GM12878 (cell line): ENCODE measurements around the gene RMND5A. TPM values are rescaled to one million over a fixed set of nuclear protein-coding genes. Genes with fewer than 3 reads are reported as not detected.

ENCODE experiments used
- ATAC-seq: fragments of 200-7000 bp; cut with Tn5 transposase; 3 replicates; pipeline ENCODE4 v1.9.1; 2020; ENCODE audit warnings: mild to moderate bottlenecking, moderate library complexity
- BruUV-seq: library from RNA; stranded (reverse); fragments of 400-500 nt; replicated peaks from 2 replicates; lab custom pipeline; 2021; lab: Mats Ljungman, UMichigan
- CTCF ChIA-PET: fragments of 300-600 bp; sonication (Branson Sonifier 250); formaldehyde crosslinking; extraction: SDS; loops from one replicate; lab custom pipeline; 2021; ENCODE audit warnings: inconsistent platforms; lab: Yijun Ruan, JAX
- POLR2A ChIA-PET: fragments of 350-600 bp; formaldehyde crosslinking; extraction: SDS; loops from one replicate; lab custom pipeline; 2021; ENCODE audit warnings: inconsistent platforms; lab: Charles Lee
- RAD21 ChIA-PET: fragments of 300-600 bp; sonication (Branson Sonifier 250); formaldehyde crosslinking; loops from one replicate; lab custom pipeline; 2023; ENCODE audit warnings: antibody characterized with exemption; ENCODE audit not compliant: unreplicated experiment; lab: Charles Lee
- SMC1A ChIA-PET: fragments of 300-600 bp; sonication (Branson Sonifier 250); formaldehyde crosslinking; loops from one replicate; lab custom pipeline; 2023; ENCODE audit not compliant: unreplicated experiment, uncharacterized antibody; lab: Charles Lee
- DNase-seq: peaks from one replicate; pipeline ENCODE4 v3.0.0-alpha.2; 2011; ENCODE audit warnings: low read depth, low spot score
- FAIRE-seq: peaks from 3 replicates; lab custom pipeline; 2011; peaks lifted over from hg19 to GRCh38; lab: Jason Lieb, UNC
- H2AFZ ChIP-seq: 2 replicates; pipeline ENCODE4 v1.6.0; 2011; ENCODE audit warnings: low read depth, low read length, control low read depth; ENCODE audit not compliant: control insufficient read depth
- H3K27ac ChIP-seq: 2 replicates; pipeline ENCODE4 v1.5.1; 2011; ENCODE audit warnings: control low read depth; ENCODE audit not compliant: control insufficient read depth, insufficient read depth
- H3K27me3 ChIP-seq, 2 experiments: replicated peaks in 1 of 2; 2 replicates each; pipeline versions ENCODE4 v1.6.0 to v1.6.1; 2011; ENCODE audit warnings: low read length in 1 of 2; ENCODE audit not compliant: control insufficient read depth in 2 of 2, insufficient read depth in 2 of 2
- H3K36me3 ChIP-seq, 2 experiments: 2 replicates each; pipeline ENCODE4 v1.5.1; 2011; ENCODE audit warnings: low read length in 1 of 2; ENCODE audit not compliant: control insufficient read depth in 2 of 2, insufficient read depth in 2 of 2
- H3K4me1 ChIP-seq: 2 replicates; pipeline ENCODE4 v1.6.1; 2011; ENCODE audit warnings: mild to moderate bottlenecking, low read length, moderate library complexity, mixed read lengths; ENCODE audit not compliant: control insufficient read depth, insufficient read depth
- H3K4me2 ChIP-seq: 2 replicates; pipeline ENCODE4 v1.6.0; 2011; ENCODE audit warnings: control low read depth; ENCODE audit not compliant: control insufficient read depth, insufficient read depth
- H3K4me3 ChIP-seq: fragments of 200-600 bp; sonication (generic); 2 replicates; pipeline ENCODE4 v1.5.1; 2016
- H3K79me2 ChIP-seq: 2 replicates; pipeline ENCODE4 v1.6.0; 2011; ENCODE audit warnings: low read length; ENCODE audit not compliant: control insufficient read depth, insufficient read depth
- H3K9ac ChIP-seq: 2 replicates; pipeline ENCODE4 v1.8.0; 2011; ENCODE audit warnings: low read length, control low read depth, mixed read lengths; ENCODE audit not compliant: control insufficient read depth, insufficient read depth
- H3K9me3 ChIP-seq: replicated peaks from 3 replicates; pipeline ENCODE4 v1.5.1; 2011; ENCODE audit warnings: mild to moderate bottlenecking, low read length; ENCODE audit not compliant: control insufficient read depth, insufficient read depth
- H4K20me1 ChIP-seq: 2 replicates; pipeline ENCODE4 v1.6.0; 2011; ENCODE audit not compliant: control insufficient read depth, insufficient read depth
- CTCF ChIP-seq, 3 experiments: IDR thresholded peaks in 2 of 3; conservative IDR thresholded peaks in 1 of 3; 2 replicates each; pipeline ENCODE4 v1.5.1; 2011; ENCODE audit warnings: low read depth in 3 of 3, low read length in 3 of 3, mild to moderate bottlenecking in 3 of 3, control low read depth in 2 of 3, moderate library complexity in 2 of 3, inconsistent platforms in 1 of 3, mixed read lengths in 1 of 3; ENCODE audit not compliant: control insufficient read depth in 2 of 3, insufficient read depth in 1 of 3; ENCODE audit errors: extremely low read depth in 1 of 3
- E2F8 ChIP-seq: fragments of 450-650 bp; IDR thresholded peaks from 2 replicates; pipeline ENCODE4 v1.6.1; 2018; ENCODE audit warnings: mild to moderate bottlenecking, low read depth, moderate library complexity; ENCODE audit not compliant: partially characterized antibody
- EED ChIP-seq: sonication (generic); IDR thresholded peaks from 2 replicates; pipeline ENCODE4 v1.6.1; 2016; ENCODE audit warnings: antibody characterized with exemption, low read depth
- ESRRA ChIP-seq: IDR thresholded peaks from 2 replicates; pipeline ENCODE4 v1.6.1; 2012; ENCODE audit warnings: mild to moderate bottlenecking, low read length, improper control_type of control experiment
- FOXK2 ChIP-seq: fragments of 450-650 bp; IDR thresholded peaks from 2 replicates; pipeline ENCODE4 v1.6.1; 2017; ENCODE audit warnings: mild to moderate bottlenecking, moderate library complexity
- MXI1 ChIP-seq: fragments of 150-350 bp; IDR thresholded peaks from 2 replicates; pipeline ENCODE4 v1.6.1; 2011; ENCODE audit warnings: low read depth, mild to moderate bottlenecking, inconsistent platforms, low read length, improper control_type of control experiment
- PML ChIP-seq: IDR thresholded peaks from 2 replicates; pipeline ENCODE4 v1.6.1; 2012; ENCODE audit warnings: low read length, inconsistent platforms
- RUNX3 ChIP-seq: IDR thresholded peaks from 2 replicates; pipeline ENCODE4 v1.6.1; 2012; ENCODE audit warnings: low read length, inconsistent platforms
- SMARCA5 ChIP-seq: fragments of 450-650 bp; IDR thresholded peaks from 2 replicates; pipeline ENCODE4 v1.6.1; 2017; ENCODE audit warnings: mild to moderate bottlenecking
- SRF ChIP-seq, 2 experiments: IDR thresholded peaks; 2 replicates each; pipeline ENCODE4 v1.6.1; 2011; ENCODE audit warnings: low read depth in 2 of 2, low read length in 2 of 2, mild to moderate bottlenecking in 1 of 2, moderate library complexity in 1 of 2
- WGBS: methylation state at CpG from one replicate; pipeline ENCODE4 v1.1.6; 2016; ENCODE audit warnings: low lambda C conversion rate; ENCODE audit not compliant: insufficient replicate concordance, insufficient coverage; ENCODE audit errors: missing lambda C conversion rate; 5-methylcytosine and 5-hydroxymethylcytosine counted together
- in situ Hi-C: fragments of 300-500 bp; cut with MboI; formaldehyde crosslinking; loops from 9 replicates; pipeline ENCODE4 v1.14.3; 2018; ENCODE audit warnings: mixed read lengths
- intact Hi-C: fragments of 100-400 bp; cut with micrococcal nuclease; formaldehyde crosslinking; loops from one replicate; pipeline ENCODE4 v1.14.2; 2022; ENCODE audit not compliant: unreplicated experiment
- polyA plus RNA-seq, 11 experiments: library from polyadenylated mRNA; depleted of rRNA in 4 of 11; unstranded in 6 of 11; stranded (reverse) in 5 of 11; fragments of >200 nt; fragmentation: Nextera tagmentation in 4 of 11; fragmentation: Illumina TruSeq in 1 of 11; extraction: Ambion mirVana in 4 of 11; extraction: Trizol in 1 of 11; gene quantifications; 1 replicate in 1 of 11; 2 replicates in 10 of 11; pipeline versions ENCODE4 v1.2.1 to v1.2.3, GENCODE V29; 2011 to 2016; ENCODE audit warnings: inconsistent platforms in 2 of 11, missing spikeins in 2 of 11, low read depth in 1 of 11
- total RNA-seq, 4 experiments: library from RNA; depleted of rRNA in 3 of 4; stranded (reverse); fragments of >200 nt in 3 of 4; fragmentation: Illumina TruSeq in 1 of 4; extraction: Trizol in 1 of 4; gene quantifications; 2 replicates each; pipeline versions ENCODE4 v1.2.1 to v1.2.3, GENCODE V29; 2013 to 2021
- TF ChIP-seq, protein P1 (sequence below): fragments of 450-650 bp; IDR thresholded peaks from 2 replicates; pipeline ENCODE4 v1.6.1; 2017; ENCODE audit warnings: antibody characterized with exemption, mild to moderate bottlenecking, moderate library complexity

Gene RMND5A
- total and polyA plus RNA-seq, 10 of the 15 experiments (the other 5 are each of a cell fraction or from before 2014, with no cell fraction given), result 8.3 to 33.6 (median 23.2) TPM

DNA sequence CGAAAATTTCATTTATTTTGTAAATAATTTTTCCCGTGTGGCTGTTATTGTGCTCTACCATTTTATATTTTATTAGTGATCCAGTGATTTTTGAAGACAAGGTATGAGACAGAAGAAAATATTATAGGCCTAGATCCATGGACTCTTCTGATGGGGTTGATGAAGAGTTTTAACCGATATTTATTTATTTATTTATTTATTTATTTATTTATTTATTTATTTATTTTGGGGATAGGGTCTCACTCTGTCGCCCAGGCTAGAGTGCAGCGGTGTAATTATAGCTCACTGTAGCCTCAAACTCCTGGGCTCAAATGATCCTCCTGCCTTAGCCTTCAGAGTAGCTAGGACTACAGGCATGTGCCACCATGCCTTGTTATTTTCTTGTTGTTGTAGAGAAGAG, 33.6 kb upstream of the RMND5A start:
- TF ChIP-seq MXI1 (no peak), EED (no peak), RUNX3 (no peak), ESRRA (no peak), SMARCA5 (no peak), E2F8 (no peak), PML (no peak), SRF (IDR thresholded peaks at IDR 0.05; ENCODE audit: low read depth in 2 of 2, low read length in 2 of 2) (no peak), FOXK2 (no peak), CTCF (IDR thresholded peaks at IDR 0.05 in 2 of 3, conservative IDR thresholded peaks at IDR 0.05 in 1 of 3; ENCODE audit: control insufficient read depth in 2 of 3, extremely low read depth in 1 of 3, insufficient read depth in 1 of 3, low read depth in 3 of 3, low read length in 3 of 3) (no peak)
- TF ChIP-seq, protein P1, sequence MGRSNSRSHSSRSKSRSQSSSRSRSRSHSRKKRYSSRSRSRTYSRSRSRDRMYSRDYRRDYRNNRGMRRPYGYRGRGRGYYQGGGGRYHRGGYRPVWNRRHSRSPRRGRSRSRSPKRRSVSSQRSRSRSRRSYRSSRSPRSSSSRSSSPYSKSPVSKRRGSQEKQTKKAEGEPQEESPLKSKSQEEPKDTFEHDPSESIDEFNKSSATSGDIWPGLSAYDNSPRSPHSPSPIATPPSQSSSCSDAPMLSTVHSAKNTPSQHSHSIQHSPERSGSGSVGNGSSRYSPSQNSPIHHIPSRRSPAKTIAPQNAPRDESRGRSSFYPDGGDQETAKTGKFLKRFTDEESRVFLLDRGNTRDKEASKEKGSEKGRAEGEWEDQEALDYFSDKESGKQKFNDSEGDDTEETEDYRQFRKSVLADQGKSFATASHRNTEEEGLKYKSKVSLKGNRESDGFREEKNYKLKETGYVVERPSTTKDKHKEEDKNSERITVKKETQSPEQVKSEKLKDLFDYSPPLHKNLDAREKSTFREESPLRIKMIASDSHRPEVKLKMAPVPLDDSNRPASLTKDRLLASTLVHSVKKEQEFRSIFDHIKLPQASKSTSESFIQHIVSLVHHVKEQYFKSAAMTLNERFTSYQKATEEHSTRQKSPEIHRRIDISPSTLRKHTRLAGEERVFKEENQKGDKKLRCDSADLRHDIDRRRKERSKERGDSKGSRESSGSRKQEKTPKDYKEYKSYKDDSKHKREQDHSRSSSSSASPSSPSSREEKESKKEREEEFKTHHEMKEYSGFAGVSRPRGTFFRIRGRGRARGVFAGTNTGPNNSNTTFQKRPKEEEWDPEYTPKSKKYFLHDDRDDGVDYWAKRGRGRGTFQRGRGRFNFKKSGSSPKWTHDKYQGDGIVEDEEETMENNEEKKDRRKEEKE, result no peak
- TF ChIP-seq, all 136 proteins: peak for 0
- no peak overlapping the region for H3K4me3 ChIP-seq
- H3K36me3 ChIP-seq, result no peaks in the 10 kb centered on the region
- H3K4me1 ChIP-seq, result no peaks in the 10 kb centered on the region
- intact Hi-C loops, result no loop called here
- DNase-seq, result no peak
- ChIA-PET SMC1A (no interaction called here), POLR2A (no interaction called here), CTCF (no interaction called here), RAD21 (no interaction called here)
- in situ Hi-C loops, result no loop called here
- H3K79me2 ChIP-seq, result no peaks in the 10 kb centered on the region
- FAIRE-seq, result no peak
- WGBS, result 74% methylated on average over 5 of the region's 5 CpGs
- ATAC-seq, result no peak
- no peak overlapping the region for H3K27ac ChIP-seq
- H3K9me3 ChIP-seq, result no peaks in the 10 kb centered on the region
- H3K9ac ChIP-seq, result no peak overlapping the region
- no peak overlapping the region for H3K4me2 ChIP-seq
- BruUV-seq, result no TSS peak
- H2AFZ ChIP-seq, result no peak overlapping the region
- no peaks in the 10 kb centered on the region for H4K20me1 ChIP-seq
- H3K27me3 ChIP-seq, result no peaks in the 10 kb centered on the region
